Astrocyte of the spinal cord (primary cell): Measurements from ENCODE around the gene RNLS.

Source experiments
- DNase-seq: peaks from one replicate; pipeline ENCODE4 v3.0.0; 2011; ENCODE audit warnings: low read depth, low spot score
- H3K4me3 ChIP-seq: 2 replicates; pipeline ENCODE4 v1.5.1; 2011; ENCODE audit warnings: low read depth, mild to moderate bottlenecking, low read length, moderate library complexity
- CTCF ChIP-seq: IDR thresholded peaks from 2 replicates; pipeline ENCODE4 v1.5.1; 2012; ENCODE audit warnings: low read depth, mild to moderate bottlenecking, low read length, inconsistent platforms
- in situ Hi-C: cut with HindIII; loops from 2 replicates; pipeline ENCODE4 v1.10.0; 2017; ENCODE audit warnings: low sequenced_read_pairs

RNLS gene

DNA sequence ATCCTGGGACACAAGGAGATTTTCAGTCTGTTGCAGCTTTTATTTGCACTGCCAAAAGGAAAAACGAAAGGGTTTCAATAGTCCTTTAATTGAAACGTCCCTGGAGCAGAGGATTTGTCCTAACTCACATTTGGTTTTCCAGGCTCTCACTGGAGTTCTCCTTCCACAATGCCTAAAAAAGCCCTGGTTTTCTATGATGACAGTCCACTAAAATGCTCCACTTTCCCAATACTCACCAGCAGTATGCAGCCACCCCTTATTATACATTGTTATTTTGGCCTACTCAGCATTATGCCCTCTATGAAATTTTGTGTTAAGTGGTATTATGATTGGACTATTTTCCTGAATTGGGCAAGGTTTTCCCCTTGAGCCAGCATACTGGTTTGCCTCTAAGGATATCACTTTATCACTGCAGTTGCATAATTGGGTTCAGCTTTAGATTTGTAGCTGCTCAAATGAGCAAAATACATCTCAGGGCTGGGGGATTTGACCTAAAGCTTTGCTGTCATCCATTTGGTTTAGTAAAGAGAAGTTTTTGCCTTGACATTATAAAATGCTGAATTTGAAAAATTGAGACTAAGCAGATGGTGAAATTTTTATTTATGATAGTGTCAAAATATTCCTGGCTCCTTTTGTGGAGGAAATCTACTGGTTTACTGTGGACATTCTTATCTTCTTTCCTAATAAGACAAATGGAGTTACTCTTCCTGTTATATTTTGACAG lies 239.2 kb downstream of the RNLS start:
- in situ Hi-C loops = no loop called here
- no peak for DNase-seq
- H3K4me3 ChIP-seq = no peak overlapping the region
- no peak for TF ChIP-seq CTCF

GRCh38 chr10:88342733-88343310 lies 240.3 kb downstream of the RNLS start:
- no peak overlapping the region for H3K4me3 ChIP-seq
- no peak for TF ChIP-seq CTCF
- no peak for DNase-seq
- in situ Hi-C loops = no loop called here

- in situ Hi-C loops = no loop called here
- no peak overlapping the region for H3K4me3 ChIP-seq
- no peak for DNase-seq
- no peak for TF ChIP-seq CTCF
Measured at GRCh38 chr10:88337134-88337533, 246.0 kb downstream of the RNLS start.

DNA sequence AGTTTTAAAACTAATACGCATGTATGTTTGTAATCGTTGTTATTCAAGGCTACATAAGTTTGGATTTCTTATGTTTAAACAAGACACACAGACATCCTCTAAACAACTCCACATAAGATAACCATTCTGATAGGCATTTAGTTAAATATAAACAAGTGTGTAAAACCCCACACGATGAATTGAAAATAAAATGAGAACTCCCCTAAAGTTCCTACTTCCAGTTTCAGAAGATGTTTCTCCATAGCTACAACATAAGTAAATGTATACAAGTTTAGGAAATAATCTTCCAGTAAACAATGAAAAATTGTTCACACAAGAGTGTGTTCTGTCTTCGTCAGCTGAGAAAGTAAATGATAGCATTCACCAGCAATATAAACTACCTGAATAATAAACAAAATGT lies 246.8 kb downstream of the RNLS start:
- no peak for DNase-seq
- no peak for TF ChIP-seq CTCF
- in situ Hi-C loops = no loop called here
- H3K4me3 ChIP-seq = no peak overlapping the region

DNA sequence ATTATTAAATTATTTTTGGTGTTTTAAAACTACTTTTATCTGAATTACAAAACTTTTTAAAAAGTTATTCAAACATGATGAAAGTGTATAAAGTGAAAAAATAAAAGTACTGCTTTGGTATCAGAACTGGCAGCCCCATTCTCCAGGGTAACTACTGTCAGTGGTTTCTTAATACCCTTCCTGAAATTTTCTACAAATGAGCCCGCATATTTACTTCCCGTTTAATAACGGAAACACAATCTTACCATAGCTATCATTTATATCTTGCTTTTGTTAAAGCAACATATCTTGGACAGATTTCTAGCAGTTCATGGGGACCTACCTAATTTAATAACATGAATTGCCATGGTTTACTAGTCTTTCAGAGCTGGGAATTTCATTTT lies 249.9 kb downstream of the RNLS start:
- TF ChIP-seq CTCF = no peak
- DNase-seq = no peak
- in situ Hi-C loops = no loop called here

DNA sequence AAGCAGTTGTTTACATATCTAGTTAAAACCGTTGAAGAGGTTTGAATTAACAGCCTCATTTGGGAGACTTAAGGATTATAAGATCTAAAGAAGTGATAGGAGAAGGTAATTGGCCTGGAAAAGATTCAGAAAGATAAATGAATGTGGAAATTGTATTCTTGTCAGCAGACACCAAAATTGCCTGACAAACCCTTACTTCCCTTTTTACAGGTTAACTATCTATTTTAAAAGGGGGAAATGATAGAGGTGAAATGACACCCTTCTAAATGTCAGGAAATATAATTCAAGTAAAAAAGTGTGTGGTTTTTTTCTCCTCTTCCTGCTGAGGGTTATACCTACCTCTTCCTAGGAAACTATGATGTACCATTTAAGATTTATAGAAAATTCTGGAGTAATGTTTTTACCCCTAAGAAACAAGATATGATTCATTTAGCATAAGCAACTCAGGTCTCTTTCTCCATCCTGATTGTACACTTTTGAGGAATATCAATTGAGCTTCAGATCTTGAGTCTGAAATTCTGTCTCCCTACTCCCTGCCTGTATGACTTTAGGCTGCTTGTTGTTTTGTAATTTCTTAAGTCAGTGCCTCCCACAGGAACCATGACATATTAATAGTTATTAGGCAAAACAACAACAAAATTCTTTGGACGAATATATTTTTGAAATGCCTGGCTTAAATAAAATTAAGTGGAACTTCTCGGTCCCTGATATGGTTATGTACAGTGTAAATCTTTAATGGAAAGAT lies 250.4 kb downstream of the RNLS start:
- H3K4me3 ChIP-seq = no peak overlapping the region
- in situ Hi-C loops = no loop called here
- no peak for TF ChIP-seq CTCF
- no peak for DNase-seq

More for the DNA sequence above, 249.9 kb downstream of the RNLS start:
- H3K4me3 ChIP-seq = no peak overlapping the region
